MM.1S (cell line): Measurements from ENCODE around the gene NDUFV2.

Source experiments
- CTCF ChIP-seq: fragments of 300-600 bp; sonication (generic); IDR thresholded peaks from 2 replicates; pipeline ENCODE4 v1.5.1; 2016; ENCODE audit warnings: antibody characterized with exemption, low read length, mixed read lengths
- EZH2 ChIP-seq: fragments of 300-600 bp; sonication (generic); optimal IDR thresholded peaks from 2 replicates; pipeline ENCODE3; 2017; ENCODE audit warnings: low read depth, mild to moderate bottlenecking, antibody characterized with exemption, low read length, mixed read lengths
- EZH2phosphoT487 ChIP-seq: fragments of 300-600 bp; sonication (generic); IDR thresholded peaks from 2 replicates; pipeline ENCODE4 v1.6.1; 2018; ENCODE audit warnings: antibody characterized with exemption, low read length

- TF ChIP-seq EZH2 (no peak), CTCF (no peak), EZH2phosphoT487 (no peak)
Observed at GRCh38 chr18:9178557-9178956, 76.1 kb downstream of the NDUFV2 start.
